GM12873 (cell line): ENCODE results near the gene OR4E2.

Source experiments
- CTCF ChIP-seq: IDR thresholded peaks from 2 replicates; pipeline ENCODE4 v1.5.1; 2012; ENCODE audit warnings: low read depth, mild to moderate bottlenecking, moderate library complexity, low read length, control low read depth; ENCODE audit not compliant: insufficient read depth; ENCODE audit errors: missing control alignments

Gene OR4E2

GRCh38 chr14:21699551-21699950 lies 45.9 kb downstream of the OR4E2 start:
- TF ChIP-seq CTCF = no peak

GRCh38 chr14:21702316-21702715 lies 48.7 kb downstream of the OR4E2 start:
- TF ChIP-seq CTCF = no peak

DNA sequence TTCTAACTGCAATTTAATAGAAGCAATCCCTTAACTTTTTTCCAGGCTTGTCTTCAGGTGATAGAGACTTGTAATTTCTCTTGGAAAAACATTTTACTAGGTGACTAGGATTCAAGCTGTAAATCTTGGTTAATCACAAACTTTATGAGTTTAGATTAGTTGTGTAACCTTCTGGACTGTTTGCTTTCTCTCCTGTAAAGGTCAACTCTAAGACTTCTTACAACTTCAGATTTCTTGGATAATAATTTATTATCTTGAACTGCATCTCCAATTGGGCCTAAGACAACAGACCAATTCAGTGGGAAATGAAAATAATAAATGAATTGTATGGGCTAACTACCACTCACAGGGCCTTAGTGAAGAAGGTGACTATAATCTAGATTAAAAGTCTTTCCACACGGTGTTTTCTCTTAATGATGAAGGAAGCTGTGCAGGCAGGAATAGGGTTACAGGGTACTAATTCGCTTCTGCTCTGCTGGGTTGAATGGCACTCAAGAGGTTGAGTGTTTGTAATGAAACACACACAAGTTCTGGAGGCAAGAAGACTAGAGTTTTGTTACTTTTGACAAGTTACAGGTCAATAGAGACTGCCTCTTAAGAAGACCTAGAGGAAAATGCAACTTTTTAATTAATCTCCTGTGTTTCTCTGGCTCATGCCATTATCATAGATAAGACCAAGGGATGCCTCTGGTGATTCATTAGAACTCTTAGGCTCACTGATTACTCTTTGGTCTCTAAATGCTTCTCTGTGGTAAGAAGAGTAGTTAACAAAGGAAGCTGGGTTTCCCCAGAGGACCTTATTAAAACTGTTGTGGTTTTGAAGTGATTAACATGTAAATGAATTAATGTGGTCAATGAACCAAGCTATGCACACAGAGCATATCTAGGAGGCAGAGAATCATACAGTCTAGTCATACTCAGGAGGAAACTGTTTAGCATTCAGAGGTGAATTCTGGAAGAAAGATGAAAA lies 50.0 kb downstream of the OR4E2 start:
- no peak for TF ChIP-seq CTCF

DNA sequence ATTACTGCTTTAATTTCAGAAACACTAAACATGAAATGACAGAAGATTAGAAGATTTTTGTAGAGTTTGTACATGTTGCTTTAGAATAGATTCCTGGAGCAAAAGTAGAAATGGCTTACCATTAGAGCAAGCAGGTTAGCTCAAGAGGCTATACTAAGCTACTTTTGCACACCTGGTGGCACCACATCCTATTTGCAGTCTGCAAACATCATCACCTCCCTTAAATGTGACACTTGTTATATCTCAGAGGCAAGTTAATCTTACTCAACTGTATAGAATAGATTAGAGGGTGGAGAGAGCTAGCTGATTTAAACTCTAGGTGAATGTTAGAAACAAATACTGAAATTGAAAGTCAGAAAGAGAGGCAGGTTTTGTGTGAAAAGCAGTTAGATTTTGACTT lies 50.7 kb downstream of the OR4E2 start:
- TF ChIP-seq CTCF = no peak

DNA sequence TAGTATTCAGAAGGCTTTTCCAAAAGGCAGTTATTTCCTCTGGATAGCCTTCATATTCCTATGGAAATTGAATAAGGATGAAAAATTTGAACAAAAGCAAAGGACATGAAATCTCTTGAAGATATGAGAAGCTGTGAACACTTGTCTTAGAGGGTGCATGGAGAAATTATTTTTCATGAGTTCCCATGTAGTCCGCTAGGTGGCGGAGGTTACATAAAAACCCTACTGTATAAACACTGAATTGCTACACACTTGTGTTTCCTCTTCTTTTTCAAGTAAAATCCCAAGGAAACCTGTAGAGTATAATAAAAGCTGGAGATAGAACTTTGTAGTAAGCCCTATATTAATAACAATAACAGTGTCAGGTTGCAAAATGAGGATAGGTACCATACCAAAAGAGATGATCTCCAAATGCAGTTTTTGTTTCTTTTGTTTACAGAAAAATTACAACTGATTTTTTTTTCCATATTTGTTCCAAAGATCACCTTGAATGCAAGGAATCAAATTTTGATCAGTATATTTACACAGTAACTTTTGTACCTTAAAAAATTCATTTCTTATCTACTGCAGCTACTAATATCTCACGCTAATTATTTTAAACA lies 57.8 kb downstream of the OR4E2 start:
- TF ChIP-seq CTCF = peak; percentile 79

- no peak for TF ChIP-seq CTCF
Measured at GRCh38 chr14:21712036-21712435, 58.4 kb downstream of the OR4E2 start.

GRCh38 chr14:21714318-21714929 lies 60.8 kb downstream of the OR4E2 start:
- TF ChIP-seq CTCF = no peak
